ENCODE results near the gene SLFN11. TPM values are rescaled to one million over a fixed set of nuclear protein-coding genes. Genes with fewer than 3 reads are reported as not detected.
"Not testable (repeated sequence)": the region's sequence is repeated elsewhere in the genome, so short reads cannot be mapped to it uniquely, and the experiment has no call there.

The SLFN11 gene
- total RNA-seq, 1 donor from 2014 or later, result 23.0 TPM

- intact Hi-C loops (cut with DNase I), result loop anchor here (2.0 to 5.0 kb wide), 4 partner anchors 59 to 224 kb away; partner anchors contain the start of genes SLFN11, SLFN12, SLFN12L and SLFN5
- no peak for DNase-seq (ENCODE audit: low spot score)
These were observed 60.4 kb downstream of the SLFN11 start for GRCh38 chr17:35312790-35313711.

- no peak for DNase-seq (ENCODE audit: low spot score)
- intact Hi-C loops (cut with DNase I), result loop anchor here (2.0 to 5.0 kb wide), 4 partner anchors 60 to 224 kb away; partner anchors contain the start of genes SLFN11, SLFN12, SLFN12L and SLFN5
These were observed 61.1 kb downstream of the SLFN11 start for GRCh38 chr17:35312346-35312745.

- DNase-seq (ENCODE audit: low spot score); intact Hi-C loops (cut with DNase I): not testable (repeated sequence)
These were observed 64.1 kb downstream of the SLFN11 start for GRCh38 chr17:35309345-35309744.

Other genes starting within 250 kb of the SLFN11 start
- gene NLE1, start 231.3 kb downstream of the SLFN11 start, total RNA-seq, result 3.8 TPM
- gene UNC45B, start 225.8 kb downstream of the SLFN11 start, total RNA-seq, result 259 TPM
- not detected for gene SLC35G3, start 179.2 kb downstream of the SLFN11 start, total RNA-seq
- gene SLFN5, start 130.5 kb downstream of the SLFN11 start, total RNA-seq, result 13.8 TPM
- gene SLFN12, start 58.9 kb upstream of the SLFN11 start, total RNA-seq, result 4.3 TPM
- 4.8 TPM for gene SLFN13, start 75.1 kb upstream of the SLFN11 start, total RNA-seq
- 0.92 TPM for gene SLFN12L, start 164.1 kb upstream of the SLFN11 start, total RNA-seq
- 0.08 TPM for gene SLFN14, start 187.2 kb upstream of the SLFN11 start, total RNA-seq
- 9.2 TPM for gene PEX12, start 204.9 kb upstream of the SLFN11 start, total RNA-seq
- gene AP2B1, start 213.7 kb upstream of the SLFN11 start, total RNA-seq, result 137 TPM

Measured in cardiac septum (tissue), 1 donor.